HL-60 (cell line): ENCODE data around the gene TUBGCP2.
A peak's percentile ranks its signal among the peaks of the same experiment; 100 is the strongest.

ENCODE experiments used
- GABPA ChIP-seq: IDR thresholded peaks from 2 replicates; pipeline ENCODE4 v1.6.1; 2012; ENCODE audit warnings: low read depth
- POLR2AphosphoS5 ChIP-seq: IDR thresholded peaks from 2 replicates; pipeline ENCODE4 v1.6.1; 2012; ENCODE audit warnings: low read depth
- TF ChIP-seq, protein P1 (sequence below): IDR thresholded peaks from one replicate; pipeline ENCODE4 v1.5.1; 2011; ENCODE audit warnings: low read length, control low read depth, inconsistent platforms; ENCODE audit not compliant: insufficient read depth
- TF ChIP-seq, protein P2 (sequence below): IDR thresholded peaks from 2 replicates; pipeline ENCODE4 v1.6.1; 2012; ENCODE audit warnings: low read depth; ENCODE audit not compliant: insufficient replicate concordance

DNA sequence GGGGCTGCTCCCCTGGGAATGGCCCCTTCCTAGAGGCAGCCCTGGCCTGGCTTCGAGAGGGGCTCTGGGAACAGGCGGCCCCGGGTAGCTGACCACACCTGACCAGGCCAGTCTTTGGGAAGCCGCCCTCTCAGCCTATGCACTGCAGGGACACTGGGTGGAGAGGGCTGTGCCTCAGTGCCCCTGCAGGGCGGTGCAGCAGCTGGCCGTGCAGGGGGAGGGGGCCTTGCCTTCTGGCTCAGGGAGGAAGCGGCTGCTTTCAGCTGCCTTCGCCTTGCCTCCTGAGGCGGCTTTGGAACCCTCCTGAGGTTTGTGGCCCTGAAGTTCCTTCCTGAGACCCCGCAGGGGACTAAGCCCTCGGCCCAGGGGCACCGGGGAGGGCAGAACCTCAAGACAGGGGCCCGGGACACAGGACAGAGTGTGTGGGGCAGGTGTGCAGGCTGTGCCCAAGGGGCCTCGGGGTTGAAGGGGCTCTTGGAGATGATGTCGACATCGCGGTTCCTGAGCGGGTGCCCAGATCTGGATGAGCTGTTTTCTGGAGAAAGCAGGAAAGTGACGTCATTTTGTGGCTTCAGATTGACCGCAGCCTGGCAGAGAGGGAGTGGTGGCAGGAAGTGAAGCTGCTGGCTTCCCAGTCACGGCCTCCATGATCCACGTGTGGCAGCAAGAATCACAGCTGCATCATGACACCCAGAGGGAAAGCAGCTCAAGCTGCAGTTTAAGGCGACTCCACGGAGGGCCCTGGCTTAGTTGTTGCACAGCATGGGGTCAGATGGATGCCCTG, 49.7 kb downstream of the TUBGCP2 start:
- TF ChIP-seq, protein P1, sequence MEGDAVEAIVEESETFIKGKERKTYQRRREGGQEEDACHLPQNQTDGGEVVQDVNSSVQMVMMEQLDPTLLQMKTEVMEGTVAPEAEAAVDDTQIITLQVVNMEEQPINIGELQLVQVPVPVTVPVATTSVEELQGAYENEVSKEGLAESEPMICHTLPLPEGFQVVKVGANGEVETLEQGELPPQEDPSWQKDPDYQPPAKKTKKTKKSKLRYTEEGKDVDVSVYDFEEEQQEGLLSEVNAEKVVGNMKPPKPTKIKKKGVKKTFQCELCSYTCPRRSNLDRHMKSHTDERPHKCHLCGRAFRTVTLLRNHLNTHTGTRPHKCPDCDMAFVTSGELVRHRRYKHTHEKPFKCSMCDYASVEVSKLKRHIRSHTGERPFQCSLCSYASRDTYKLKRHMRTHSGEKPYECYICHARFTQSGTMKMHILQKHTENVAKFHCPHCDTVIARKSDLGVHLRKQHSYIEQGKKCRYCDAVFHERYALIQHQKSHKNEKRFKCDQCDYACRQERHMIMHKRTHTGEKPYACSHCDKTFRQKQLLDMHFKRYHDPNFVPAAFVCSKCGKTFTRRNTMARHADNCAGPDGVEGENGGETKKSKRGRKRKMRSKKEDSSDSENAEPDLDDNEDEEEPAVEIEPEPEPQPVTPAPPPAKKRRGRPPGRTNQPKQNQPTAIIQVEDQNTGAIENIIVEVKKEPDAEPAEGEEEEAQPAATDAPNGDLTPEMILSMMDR = no peak
- peak; percentile 40; the same call in 1 of the 2 replicates for TF ChIP-seq GABPA
- TF ChIP-seq, protein P2, sequence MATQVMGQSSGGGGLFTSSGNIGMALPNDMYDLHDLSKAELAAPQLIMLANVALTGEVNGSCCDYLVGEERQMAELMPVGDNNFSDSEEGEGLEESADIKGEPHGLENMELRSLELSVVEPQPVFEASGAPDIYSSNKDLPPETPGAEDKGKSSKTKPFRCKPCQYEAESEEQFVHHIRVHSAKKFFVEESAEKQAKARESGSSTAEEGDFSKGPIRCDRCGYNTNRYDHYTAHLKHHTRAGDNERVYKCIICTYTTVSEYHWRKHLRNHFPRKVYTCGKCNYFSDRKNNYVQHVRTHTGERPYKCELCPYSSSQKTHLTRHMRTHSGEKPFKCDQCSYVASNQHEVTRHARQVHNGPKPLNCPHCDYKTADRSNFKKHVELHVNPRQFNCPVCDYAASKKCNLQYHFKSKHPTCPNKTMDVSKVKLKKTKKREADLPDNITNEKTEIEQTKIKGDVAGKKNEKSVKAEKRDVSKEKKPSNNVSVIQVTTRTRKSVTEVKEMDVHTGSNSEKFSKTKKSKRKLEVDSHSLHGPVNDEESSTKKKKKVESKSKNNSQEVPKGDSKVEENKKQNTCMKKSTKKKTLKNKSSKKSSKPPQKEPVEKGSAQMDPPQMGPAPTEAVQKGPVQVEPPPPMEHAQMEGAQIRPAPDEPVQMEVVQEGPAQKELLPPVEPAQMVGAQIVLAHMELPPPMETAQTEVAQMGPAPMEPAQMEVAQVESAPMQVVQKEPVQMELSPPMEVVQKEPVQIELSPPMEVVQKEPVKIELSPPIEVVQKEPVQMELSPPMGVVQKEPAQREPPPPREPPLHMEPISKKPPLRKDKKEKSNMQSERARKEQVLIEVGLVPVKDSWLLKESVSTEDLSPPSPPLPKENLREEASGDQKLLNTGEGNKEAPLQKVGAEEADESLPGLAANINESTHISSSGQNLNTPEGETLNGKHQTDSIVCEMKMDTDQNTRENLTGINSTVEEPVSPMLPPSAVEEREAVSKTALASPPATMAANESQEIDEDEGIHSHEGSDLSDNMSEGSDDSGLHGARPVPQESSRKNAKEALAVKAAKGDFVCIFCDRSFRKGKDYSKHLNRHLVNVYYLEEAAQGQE = no peak
- TF ChIP-seq POLR2AphosphoS5 = peak; percentile 92
